ENCODE results near the gene KLF6. TPM values are rescaled to one million over a fixed set of nuclear protein-coding genes. Genes with fewer than 3 reads are reported as not detected.
A peak's percentile ranks its signal among the peaks of the same experiment; 100 is the strongest.

The KLF6 gene
- total RNA-seq, 4 donors from 2014 or later = 156 to 226 (median 189) TPM

DNA sequence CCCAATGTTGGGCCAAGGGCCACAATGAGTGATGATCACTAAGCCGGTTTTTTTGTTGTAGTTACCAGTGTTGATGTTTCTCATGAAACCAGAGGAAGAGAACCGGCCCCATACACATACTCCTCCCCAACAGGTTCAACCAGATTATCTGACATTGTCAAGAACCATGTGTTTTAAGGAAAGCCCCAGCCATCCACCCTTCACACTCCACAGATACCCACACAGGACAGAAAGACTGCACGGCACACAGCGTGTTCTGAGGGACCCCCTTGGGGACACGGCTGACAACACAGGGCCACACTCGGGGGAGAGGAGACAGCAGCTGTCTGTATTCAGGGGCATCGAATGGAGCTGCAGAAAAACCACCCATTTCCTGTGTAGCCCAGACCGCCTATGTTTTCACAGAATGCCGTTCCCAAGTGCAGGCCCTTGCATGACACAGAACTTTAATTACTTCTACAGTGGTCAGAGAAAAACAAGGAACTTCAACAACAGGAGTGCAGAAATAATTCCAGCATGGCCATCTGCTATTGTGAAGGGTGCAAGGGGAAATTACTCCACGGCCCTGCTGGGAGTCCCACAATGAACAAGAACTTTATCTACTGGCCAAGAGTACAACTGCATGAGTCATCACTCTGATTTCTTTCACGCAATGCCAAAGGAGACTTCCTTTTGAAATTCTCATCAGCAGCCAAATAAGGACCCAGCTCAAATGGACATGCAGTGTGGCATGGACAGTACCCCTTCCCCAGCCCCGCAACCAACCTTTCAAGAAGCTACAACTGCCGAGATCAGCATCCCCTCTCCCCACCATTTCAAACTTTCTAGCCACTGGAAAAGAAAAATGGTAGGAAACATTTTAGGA lies 2.3 kb downstream of the KLF6 start:
- WGBS, 2 donors = 0 to 4% methylated on average over 13 of the region's 13 CpGs
- peaks cover 13 to 45% (median 30%) of the 10 kb centered on the region in 3 donors for H3K36me3 ChIP-seq
- H3K27ac ChIP-seq = peak overlapping the region; percentile 98 to 100 (median 99)
- no peaks in the 10 kb centered on the region for H3K27me3 ChIP-seq
- DNase-seq (ENCODE audit: low spot score in 2 of 2) = peak; percentile 55 to 78
- peaks cover 0 to 39% (median 30%) of the 10 kb centered on the region in 4 donors for H3K4me1 ChIP-seq
- H3K9me3 ChIP-seq = no peaks in the 10 kb centered on the region
- TF ChIP-seq EP300 (IDR thresholded peaks at IDR 0.05) (peak; percentile 83 to 99), POLR2A (IDR thresholded peaks at IDR 0.05) (peak in 1 of 2 donors; percentile 72)
- TF ChIP-seq, protein P1, sequence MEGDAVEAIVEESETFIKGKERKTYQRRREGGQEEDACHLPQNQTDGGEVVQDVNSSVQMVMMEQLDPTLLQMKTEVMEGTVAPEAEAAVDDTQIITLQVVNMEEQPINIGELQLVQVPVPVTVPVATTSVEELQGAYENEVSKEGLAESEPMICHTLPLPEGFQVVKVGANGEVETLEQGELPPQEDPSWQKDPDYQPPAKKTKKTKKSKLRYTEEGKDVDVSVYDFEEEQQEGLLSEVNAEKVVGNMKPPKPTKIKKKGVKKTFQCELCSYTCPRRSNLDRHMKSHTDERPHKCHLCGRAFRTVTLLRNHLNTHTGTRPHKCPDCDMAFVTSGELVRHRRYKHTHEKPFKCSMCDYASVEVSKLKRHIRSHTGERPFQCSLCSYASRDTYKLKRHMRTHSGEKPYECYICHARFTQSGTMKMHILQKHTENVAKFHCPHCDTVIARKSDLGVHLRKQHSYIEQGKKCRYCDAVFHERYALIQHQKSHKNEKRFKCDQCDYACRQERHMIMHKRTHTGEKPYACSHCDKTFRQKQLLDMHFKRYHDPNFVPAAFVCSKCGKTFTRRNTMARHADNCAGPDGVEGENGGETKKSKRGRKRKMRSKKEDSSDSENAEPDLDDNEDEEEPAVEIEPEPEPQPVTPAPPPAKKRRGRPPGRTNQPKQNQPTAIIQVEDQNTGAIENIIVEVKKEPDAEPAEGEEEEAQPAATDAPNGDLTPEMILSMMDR (IDR thresholded peaks at IDR 0.05) = peak in 2 of 5 experiments; percentile 38
- peak overlapping the region; percentile 83 to 98 (median 88) for H3K4me3 ChIP-seq

DNA sequence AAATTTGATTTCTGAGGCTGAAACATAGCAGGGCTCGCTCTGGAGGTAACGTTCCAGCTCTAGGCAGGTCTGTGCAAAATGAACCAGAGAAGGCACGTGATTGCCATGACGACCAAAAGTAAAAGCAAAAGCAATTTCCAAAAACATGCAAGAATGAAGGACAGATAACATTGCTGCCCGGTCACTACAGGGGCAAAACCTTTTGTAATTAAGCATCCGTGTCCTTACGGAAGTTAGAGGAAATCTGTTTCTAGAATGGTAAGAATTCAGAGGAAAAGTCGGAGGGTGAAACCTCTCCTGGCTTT lies 2.9 kb downstream of the KLF6 start:
- Histone ChIP-seq H3K36me3 (peaks cover 13 to 51% (median 30%) of the 10 kb centered on the region in 3 donors), H3K4me1 (peaks cover 0 to 45% (median 36%) of the 10 kb centered on the region in 4 donors), H3K9me3 (no peaks in the 10 kb centered on the region), H3K4me3 (peak overlapping the region; percentile 83 to 98 (median 88)), H3K27ac (peak overlapping the region; percentile 98 to 100 (median 99)), H3K27me3 (no peaks in the 10 kb centered on the region)
- 0 to 3% methylated on average over 8 of the region's 8 CpGs for WGBS, 2 donors
- TF ChIP-seq POLR2A (IDR thresholded peaks at IDR 0.05) = no peak
- peak in 1 of 2 donors; percentile 2 for TF ChIP-seq EP300 (IDR thresholded peaks at IDR 0.05)
- DNase-seq (ENCODE audit: low spot score in 2 of 2) = no peak

DNA sequence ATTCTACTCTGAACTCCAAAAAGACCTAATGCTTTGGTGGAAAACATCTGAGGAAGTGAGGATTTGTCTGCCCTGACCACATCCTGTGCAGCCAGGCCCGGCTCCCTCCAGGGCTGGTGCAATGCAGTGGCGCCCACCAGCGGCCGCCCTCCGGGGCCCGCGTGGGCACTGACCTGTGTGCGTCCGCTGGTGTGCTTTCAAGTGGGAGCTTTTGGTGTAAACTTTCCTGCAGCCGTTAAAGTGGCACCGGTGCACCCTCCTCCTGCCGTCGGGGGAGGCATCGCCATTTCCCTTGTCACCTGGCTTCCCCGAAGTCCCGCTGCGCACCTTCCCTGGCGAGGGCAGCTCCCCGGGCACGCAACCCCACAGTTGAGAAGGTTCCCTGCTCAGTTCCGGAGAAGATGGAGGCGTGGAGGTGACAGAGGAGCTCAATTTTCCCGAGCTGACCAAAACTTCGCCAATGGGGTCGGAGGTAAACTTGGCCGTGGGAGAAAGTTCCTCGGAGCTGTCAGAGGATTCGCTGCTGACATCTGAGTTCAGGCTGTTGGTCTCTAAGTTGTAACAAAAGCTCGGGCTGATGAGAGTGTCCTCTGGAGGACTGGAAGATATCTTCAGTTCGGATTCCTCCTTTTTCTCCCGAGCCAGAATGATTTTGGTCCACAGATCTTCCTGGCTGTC lies 3.4 kb downstream of the KLF6 start:
- Histone ChIP-seq H3K9me3 (no peaks in the 10 kb centered on the region), H3K4me3 (peak overlapping the region; percentile 83 to 98 (median 88)), H3K27me3 (no peaks in the 10 kb centered on the region), H3K4me1 (peaks cover 0 to 50% (median 39%) of the 10 kb centered on the region in 4 donors), H3K27ac (peak overlapping the region; percentile 98 to 100 (median 99)), H3K36me3 (peaks cover 13 to 53% (median 30%) of the 10 kb centered on the region in 3 donors)
- peak in 1 of 2 donors; percentile 42 for DNase-seq (ENCODE audit: low spot score in 2 of 2)
- 14 to 15% methylated on average over 28 to 31 of the region's 31 CpGs for WGBS, 2 donors
- TF ChIP-seq, protein P1 (IDR thresholded peaks at IDR 0.05) = peak; percentile 47 to 75 (median 74)
- TF ChIP-seq EP300 (IDR thresholded peaks at IDR 0.05) (peak in 1 of 2 donors; percentile 44), POLR2A (IDR thresholded peaks at IDR 0.05) (no peak)

DNA sequence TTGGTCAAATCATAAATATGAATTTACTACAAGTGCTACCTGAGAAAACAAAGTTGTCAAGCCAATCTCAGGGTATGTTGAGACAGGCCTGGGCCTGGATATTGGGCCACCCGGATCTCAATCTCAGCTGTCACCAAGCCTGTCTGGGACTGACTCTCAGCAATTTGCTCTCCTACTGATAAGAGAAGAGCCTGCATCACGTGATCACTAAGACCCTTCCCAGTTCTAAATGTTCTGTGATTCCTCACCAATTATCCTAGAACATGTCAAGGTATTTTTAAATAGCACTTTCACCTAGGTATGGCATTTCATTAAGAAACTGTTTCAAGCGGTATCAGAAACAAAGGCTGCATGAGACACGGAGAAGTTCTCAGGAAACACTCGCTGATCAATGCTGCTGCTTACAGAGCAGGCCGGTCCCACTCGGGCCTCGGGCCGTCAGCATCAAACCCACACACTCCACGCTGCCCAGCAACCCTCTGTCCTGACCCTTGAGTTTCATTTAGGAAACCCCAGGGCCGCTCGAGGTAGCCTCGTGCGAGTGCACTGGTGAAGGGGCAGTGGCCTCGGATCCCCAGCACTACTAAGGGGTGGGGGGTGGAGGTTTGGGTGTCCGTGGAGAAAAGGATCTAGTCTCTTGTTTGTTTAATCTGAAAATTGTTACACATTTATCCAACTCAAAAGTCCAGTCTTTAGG lies 4.1 kb downstream of the KLF6 start:
- 7 to 12% methylated on average over 16 of the region's 16 CpGs for WGBS, 2 donors
- H3K36me3 ChIP-seq = peaks cover 13 to 58% (median 30%) of the 10 kb centered on the region in 3 donors

DNA sequence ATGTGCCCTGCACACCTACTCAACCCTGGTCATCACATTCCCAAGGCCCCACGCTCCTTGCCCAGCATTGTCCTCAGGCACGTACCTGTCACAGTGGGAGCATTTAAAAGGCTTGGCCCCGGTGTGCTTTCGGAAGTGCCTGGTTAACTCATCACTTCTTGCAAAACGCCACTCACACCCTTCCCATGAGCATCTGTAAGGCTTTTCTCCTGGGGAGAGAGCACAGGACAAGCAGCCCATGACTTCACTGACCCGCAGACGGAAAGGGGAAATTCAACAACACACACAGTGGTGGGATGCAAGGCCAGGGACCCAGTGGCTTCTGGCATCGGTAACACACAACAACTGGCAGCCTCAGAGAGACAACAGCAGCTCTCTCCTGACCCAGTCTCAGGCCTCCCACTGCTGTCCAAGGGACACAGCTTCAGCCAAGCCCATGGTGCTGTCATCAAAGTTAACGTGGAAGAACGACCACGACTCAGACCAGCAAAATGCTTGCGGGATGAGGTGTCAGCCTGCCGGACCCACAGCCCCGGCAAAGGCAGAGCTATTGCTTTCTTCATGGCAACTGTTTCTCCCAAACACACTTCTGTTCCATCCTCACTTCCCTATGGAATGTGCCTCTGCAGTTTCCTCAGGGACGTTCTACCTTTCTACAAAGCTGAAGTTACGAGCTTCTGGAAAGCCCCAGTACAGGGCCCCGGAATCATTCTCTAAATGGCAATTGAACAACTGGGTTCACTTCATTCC lies 4.8 kb downstream of the KLF6 start:
- H3K27me3 ChIP-seq = no peaks in the 10 kb centered on the region
- peaks cover 0 to 64% (median 52%) of the 10 kb centered on the region in 4 donors for H3K4me1 ChIP-seq
- peak overlapping the region; percentile 83 to 98 (median 88) for H3K4me3 ChIP-seq
- H3K27ac ChIP-seq = peak overlapping the region; percentile 98 to 100 (median 99)
- WGBS, 2 donors = 9 to 12% methylated on average over 17 of the region's 17 CpGs
- no peak for DNase-seq (ENCODE audit: low spot score in 2 of 2)
- peaks cover 13 to 62% (median 30%) of the 10 kb centered on the region in 3 donors for H3K36me3 ChIP-seq
- no peaks in the 10 kb centered on the region for H3K9me3 ChIP-seq
- TF ChIP-seq, protein P1 (IDR thresholded peaks at IDR 0.05) = no peak
- TF ChIP-seq POLR2A (IDR thresholded peaks at IDR 0.05) (no peak), EP300 (IDR thresholded peaks at IDR 0.05) (peak in 1 of 2 donors; percentile 72)

More for the DNA sequence above, 4.1 kb downstream of the KLF6 start:
- peak overlapping the region; percentile 83 to 98 (median 88) for H3K4me3 ChIP-seq
- H3K27me3 ChIP-seq = no peaks in the 10 kb centered on the region
- DNase-seq (ENCODE audit: low spot score in 2 of 2) = no peak
- H3K4me1 ChIP-seq = peaks cover 0 to 57% (median 44%) of the 10 kb centered on the region in 4 donors
- no peaks in the 10 kb centered on the region for H3K9me3 ChIP-seq
- peak overlapping the region; percentile 98 to 100 (median 99) for H3K27ac ChIP-seq
- TF ChIP-seq EP300 (IDR thresholded peaks at IDR 0.05) (peak in 1 of 2 donors; percentile 4), POLR2A (IDR thresholded peaks at IDR 0.05) (no peak)

Data from tibial nerve (tissue), 4 donors.